GM12872 (cell line): ENCODE data around the gene PHYKPL.

ENCODE experiments used
- TF ChIP-seq, protein P1 (sequence below): IDR thresholded peaks from 3 replicates; pipeline ENCODE4 v1.5.1; 2011; ENCODE audit warnings: low read depth, mild to moderate bottlenecking, low read length, moderate library complexity; ENCODE audit not compliant: insufficient read depth

The PHYKPL gene

DNA sequence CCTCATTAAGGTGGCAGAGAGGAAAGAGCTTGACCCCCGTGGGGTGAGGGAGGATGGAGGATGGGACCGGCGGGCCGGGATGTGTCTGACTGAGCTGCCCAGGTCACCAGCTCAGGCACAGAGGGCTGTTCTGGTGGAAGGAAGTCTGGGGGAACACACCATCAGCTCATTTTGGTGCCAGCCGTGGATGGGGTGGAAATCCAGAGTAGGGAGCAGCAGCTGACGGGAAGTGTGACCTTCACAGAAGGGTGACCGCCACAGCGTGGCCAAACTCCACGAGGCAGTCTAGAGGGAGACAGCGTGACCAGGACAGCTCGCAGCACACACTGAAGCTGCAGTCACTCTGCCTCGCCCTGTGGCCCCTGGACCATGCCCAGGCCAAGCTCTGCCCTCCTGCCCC is 45.3 kb upstream of the PHYKPL start:
- TF ChIP-seq, protein P1, sequence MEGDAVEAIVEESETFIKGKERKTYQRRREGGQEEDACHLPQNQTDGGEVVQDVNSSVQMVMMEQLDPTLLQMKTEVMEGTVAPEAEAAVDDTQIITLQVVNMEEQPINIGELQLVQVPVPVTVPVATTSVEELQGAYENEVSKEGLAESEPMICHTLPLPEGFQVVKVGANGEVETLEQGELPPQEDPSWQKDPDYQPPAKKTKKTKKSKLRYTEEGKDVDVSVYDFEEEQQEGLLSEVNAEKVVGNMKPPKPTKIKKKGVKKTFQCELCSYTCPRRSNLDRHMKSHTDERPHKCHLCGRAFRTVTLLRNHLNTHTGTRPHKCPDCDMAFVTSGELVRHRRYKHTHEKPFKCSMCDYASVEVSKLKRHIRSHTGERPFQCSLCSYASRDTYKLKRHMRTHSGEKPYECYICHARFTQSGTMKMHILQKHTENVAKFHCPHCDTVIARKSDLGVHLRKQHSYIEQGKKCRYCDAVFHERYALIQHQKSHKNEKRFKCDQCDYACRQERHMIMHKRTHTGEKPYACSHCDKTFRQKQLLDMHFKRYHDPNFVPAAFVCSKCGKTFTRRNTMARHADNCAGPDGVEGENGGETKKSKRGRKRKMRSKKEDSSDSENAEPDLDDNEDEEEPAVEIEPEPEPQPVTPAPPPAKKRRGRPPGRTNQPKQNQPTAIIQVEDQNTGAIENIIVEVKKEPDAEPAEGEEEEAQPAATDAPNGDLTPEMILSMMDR = no peak

DNA sequence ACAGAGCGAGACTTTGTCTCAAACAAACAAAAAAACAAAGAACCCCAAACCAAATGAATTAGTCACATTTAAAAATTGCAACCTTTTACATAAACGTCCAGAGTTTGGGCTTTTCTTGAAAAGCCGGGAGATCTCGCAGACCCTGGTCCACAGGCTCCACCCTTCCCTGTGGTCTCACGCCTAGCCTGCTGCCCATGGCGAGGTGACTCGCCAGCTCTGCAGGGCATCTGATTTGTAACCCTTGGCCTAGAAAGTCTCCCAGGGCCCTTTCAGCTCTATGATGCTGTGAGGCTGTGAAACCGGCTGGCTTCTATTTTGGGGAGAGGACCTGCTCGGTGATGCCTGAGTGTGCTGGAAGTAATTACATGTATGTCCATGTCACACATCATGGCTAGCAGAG is 44.7 kb upstream of the PHYKPL start:
- TF ChIP-seq, protein P1 = no peak

DNA sequence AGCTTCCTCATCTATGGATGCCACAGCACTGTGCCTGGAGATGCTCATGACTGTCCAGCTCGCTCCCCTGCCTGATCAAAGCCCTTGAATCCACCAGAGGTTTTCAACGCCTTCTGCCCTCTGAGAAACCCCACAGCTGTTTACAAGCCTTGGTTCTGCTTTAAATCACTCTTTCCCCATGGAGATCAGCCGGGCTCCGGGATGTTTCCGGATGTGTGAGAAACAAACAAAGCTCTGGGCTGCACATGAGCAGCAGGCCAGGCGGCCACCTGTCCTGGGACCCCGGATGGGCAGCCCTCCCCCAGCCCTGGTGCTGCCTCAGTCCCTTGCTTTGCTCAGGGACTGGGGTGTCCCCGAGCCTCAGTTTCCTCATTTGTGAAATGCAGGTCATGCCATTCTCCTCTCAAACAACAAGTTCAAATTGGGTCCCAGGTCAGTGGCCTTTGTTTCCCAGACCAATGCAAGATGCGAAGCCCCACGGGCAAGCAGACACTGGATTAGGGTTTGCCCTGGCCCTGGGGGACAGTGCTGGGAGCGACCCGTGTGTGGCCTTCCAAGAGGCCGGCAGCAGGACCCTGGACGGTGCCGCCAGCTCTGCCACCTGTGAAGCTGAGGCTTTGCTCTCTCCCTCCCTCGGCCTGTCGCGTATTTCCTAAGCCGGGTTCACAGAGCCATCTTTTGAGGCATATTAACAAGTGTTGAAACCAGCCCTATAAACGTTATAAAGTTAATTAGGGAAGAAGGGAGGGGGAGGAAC is 42.4 kb upstream of the PHYKPL start:
- TF ChIP-seq, protein P1 = no peak

DNA sequence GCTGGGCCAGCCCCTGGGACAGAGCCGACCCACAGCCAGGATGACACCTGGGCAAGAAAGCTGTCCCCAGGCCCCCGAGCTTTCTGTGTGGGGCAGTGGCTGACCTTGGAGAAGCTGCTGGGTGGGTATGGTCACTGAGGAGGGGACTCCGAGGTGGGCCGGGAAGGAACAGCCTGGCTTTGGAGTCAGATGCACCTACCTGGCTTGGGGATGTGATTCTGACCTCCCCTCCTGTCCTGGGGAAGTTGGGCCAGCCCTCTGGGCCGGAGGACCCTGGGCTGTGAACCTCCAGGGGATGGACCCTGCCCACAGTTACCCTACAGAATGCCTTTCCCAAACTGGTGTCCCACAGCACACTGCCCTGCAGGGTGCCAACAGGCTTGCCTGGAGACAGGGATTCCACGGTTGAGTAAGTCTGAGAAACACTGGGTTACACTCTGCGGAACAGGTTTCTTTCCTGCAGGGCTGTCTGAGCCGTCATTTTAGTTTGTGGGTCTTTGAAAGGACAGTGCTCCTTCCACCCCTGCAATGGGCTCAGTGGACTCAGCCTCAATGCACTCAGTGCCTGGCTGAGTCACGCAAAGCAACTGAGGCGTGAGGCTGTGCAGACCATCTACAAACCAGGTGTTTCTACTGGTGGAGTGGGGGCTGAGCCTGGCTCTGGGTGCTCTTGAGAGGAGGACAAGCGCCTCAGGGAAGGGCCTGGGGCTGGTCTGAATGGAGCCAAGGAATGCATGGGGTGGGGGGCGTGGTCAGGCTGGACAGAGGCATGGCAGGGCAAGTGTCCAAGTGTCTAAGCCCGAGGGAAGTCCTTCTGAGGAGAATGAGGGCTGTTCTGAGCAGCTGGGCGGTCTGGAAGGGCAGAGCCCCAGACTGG is 41.3 kb upstream of the PHYKPL start:
- TF ChIP-seq, protein P1 = no peak

DNA sequence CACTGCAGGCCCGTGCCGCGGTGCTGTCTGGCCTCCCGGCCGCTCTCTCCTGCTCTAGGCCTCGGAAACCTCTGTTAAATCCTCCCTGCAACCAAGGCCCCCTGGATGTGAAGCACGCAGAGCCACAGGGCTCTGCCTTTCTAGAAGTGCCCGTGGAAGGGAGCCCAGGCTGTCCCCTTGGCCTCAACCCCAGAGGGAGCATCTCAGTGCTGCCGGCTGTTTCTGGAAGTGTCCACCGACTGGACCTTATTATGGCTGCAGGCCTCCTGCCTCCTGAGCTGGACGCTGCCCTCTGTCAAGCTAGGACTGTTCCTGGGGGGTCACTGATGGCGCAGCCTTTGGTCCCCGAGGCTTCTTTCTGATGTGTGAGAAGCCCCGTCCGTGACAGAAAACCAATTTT is 40.4 kb upstream of the PHYKPL start:
- TF ChIP-seq, protein P1 = no peak

DNA sequence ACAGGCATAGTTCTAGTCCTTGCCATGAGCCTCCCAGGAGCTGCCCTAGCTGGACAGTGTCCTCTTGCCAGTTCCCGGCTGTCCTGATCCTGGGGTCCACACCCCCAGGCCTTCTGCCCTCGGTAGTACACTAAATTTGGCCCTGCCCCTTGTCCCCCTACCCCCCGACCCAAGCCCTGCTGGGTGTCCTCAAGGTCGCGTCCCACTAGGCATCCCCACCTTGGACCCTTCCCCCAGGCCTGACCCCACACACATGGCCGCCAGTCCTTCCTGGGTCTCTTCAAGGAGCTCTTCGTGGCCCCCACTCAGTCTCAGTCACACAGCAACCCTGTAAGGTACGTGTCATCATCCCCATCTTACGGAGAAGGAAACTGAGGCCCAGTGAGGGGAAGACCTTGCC is 40.0 kb upstream of the PHYKPL start:
- TF ChIP-seq, protein P1 = no peak

DNA sequence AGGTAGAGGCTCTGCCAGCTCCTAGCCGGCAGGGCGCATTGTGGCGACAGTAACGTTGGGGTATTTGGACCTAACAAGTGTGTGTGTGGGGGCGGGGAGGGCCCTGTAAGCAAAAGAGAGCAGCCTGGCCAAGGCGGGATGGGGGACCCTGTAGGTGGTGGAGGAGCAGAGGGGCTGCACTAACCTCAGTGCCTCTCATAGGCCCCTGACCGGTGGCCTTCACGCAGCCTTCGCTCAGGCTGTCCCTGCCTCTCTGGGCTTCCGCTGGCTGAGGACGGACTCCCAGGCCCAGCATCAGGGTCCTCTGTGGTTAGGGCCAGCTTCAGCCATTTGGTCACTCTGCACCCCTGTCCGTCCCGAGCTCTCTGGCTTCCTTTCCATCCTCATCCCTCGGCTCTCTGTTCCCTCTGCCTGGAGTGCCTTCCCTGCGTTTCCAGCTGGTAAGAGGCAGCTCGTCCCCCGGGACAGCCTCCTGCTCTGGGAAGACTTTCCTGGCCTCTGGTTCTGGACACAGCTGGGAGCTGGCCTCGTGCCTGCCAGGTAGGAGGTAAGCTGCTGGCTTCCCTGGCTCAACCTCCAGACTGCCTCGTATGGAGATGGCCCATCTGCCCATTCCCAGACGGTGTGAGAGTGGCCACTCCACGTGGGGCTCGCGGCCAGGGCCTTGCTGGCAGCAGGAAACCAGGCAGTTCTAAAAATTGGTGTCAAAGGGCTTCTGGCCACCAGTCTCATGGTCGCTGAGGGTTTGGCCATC is 39.3 kb upstream of the PHYKPL start:
- TF ChIP-seq, protein P1 = no peak
